Activated CD8-positive, alpha-beta memory T cell treated with anti-CD3 and anti-CD28 coated beads for 48 hours (primary cell): ENCODE results near the gene SCRN2.
A peak's percentile ranks its signal among the peaks of the same experiment; 100 is the strongest.

ENCODE experiments used
- DNase-seq, 3 experiments: peaks; one replicate each; pipeline ENCODE4 v3.0.0-alpha.2; 2020; ENCODE audit warnings: low read depth in 2 of 3, low spot score in 2 of 3

The SCRN2 gene

DNA sequence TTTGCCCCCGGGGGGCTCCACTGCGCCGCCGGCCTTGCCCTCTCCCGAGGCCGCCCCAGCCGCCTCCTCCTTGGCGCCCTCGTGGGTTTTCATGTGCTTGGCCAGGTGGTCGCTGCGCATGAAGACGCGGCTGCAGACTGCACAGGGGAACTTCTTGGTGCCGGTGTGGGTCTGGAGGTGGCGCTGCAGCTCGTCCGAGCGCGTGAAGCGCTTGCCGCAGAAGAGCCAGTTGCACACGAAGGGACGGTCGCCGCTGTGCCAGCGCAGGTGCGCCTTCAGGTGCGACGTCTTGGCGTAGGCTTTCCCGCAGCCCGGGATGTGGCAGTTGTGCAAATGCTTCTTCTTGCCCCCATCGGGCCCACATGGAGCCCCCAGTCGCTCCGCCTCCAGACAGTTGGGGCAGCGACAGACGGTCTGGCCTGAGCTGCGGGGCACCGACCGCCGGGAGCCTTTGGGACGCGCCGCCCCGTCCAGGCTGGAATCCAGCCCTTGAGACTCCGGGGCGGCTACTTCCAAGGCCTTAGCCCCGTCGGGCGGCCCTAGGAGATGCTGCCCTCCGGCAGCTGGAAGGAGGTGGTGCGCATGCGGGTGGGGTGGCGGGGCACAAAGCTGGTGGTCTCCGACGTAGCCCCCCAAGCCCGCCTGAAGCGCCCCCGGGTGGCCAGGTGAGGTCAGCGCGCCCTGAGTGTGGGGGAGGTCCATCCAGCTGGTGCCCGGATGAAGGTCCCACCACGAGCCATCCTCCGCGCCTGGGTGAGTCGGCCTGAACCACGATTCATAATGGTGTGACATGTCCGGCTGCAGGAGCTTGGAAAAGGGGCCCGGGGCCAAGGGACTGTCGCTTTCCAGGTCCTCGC lies 6.5 kb upstream of the SCRN2 start:
- DNase-seq, result no peak

DNA sequence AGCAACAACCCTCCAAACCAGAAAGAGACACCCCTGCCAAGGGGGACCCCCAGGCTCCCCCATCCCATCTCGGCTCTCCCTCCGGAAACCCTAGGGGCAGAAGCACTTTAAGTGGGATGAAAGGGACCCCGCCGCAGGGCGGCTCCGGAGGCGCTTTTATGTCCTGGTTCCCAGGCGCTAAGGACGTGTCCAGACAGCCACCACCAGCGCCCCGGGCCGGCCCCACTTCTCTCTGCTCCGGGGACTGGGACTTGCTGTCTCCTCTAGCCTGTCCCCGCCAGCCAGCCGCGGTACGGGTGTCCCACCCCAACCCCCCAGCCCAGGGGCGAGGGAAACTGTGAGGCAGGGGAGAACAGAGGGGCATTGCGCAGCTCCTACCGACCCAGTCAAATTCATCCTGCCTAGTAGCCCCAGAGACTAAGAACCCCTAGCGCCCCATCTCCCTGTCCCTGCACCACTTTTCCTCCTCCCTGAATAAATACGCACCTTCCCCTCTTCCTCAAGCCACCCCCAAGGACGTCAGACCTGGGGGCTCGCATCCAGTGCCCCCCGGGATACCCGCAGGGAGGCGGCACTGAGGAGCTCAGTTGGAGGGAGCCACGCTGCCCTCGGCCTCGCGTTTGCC lies 5.8 kb upstream of the SCRN2 start:
- DNase-seq, result no peak

DNA sequence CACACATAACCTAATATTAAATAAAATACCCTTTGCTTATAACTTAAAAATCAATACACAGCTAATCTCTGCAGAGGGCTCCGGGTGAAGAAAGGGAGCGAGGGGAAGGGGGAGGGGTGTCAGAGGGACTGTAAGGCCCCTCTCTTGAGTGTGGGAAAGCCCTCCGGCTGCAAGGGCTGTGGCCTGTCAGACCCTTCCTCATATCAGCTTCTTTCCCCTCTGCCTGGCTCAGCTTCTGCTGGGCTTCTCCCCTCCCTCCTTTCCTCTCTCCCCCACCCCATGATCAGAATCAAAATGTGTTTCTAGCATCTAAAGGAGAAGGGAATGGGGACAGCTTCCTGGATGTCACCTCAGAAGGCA lies 4.6 kb upstream of the SCRN2 start:
- DNase-seq, result no peak

DNA sequence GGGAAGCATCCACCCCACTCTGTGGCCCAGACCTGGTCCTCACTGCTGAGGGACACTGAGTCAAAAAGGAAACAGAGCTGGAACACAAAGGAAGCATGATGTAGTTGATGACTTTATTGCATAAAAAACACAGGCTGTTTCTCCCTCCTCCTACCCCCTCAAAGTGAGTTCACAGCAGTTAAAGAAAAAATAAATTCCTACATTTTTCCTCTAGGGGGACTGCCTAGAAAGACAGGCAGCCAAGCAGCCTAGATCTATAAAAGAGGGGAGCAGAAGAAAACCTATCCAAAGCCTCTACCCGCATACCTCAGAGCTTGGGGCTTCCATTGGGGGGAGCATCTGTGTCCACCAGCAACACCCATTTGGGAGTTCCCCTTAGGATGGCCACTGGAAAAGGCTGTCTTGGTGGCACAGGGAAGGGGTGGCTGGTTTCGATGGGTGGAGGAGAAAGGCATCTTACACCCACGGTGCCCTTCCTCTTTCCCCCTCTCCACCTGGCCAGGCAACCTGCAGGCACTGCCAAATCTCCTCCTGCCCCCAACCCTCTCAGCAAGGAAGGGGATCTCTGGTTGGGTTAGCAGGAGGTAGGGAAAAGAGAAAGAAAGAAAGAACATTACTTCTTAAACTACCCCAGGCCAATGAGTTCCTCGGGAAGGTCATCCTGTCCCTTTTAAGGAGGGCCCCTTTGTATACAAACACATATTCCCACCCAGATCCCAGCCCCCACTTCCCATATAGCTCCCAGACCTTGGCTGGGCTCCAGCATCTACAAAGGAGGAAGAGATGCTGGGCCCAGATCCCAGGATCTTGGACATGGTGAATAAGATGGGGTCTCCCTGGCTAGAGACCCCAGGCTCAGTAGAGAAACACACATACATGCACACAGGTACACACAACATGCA lies 4.0 kb upstream of the SCRN2 start:
- no peak for DNase-seq

DNA sequence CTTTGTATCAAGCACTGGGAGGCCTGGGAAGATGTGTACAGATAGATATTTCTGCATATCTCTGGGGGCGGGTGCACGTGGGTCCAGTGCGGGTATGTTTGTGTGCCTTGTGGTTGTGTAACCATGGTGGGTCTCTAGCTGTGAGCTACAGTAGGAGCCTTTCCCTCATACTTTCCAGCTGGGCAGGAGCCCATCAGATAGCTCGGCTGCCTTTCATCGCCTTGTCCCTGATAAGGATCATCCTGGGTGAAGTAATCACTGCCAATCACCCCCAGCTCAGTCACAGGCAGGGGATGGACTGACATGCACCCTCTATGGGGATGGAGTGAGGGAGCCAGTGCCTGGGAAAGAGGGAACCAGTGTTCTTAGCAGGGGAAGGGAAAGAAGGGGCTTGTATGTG lies 3.2 kb upstream of the SCRN2 start:
- no peak for DNase-seq

DNA sequence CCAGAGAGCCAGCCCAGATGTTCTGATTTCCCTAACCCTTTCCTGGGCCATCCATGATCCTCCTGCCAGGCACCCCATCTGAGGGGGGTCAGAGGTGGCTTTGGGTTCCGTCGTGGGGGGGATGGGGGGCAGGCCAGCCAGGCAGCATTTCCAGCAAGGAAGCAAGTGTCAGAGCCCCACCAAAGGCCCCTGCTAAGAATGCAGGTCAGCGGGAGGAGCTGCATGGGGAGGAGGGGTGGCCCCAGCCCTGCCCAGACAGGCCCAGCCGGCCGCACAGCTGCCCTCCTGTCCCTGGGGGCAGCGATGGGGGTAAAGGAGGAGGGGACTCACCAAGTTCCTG lies 2.3 kb upstream of the SCRN2 start:
- DNase-seq, result no peak

DNA sequence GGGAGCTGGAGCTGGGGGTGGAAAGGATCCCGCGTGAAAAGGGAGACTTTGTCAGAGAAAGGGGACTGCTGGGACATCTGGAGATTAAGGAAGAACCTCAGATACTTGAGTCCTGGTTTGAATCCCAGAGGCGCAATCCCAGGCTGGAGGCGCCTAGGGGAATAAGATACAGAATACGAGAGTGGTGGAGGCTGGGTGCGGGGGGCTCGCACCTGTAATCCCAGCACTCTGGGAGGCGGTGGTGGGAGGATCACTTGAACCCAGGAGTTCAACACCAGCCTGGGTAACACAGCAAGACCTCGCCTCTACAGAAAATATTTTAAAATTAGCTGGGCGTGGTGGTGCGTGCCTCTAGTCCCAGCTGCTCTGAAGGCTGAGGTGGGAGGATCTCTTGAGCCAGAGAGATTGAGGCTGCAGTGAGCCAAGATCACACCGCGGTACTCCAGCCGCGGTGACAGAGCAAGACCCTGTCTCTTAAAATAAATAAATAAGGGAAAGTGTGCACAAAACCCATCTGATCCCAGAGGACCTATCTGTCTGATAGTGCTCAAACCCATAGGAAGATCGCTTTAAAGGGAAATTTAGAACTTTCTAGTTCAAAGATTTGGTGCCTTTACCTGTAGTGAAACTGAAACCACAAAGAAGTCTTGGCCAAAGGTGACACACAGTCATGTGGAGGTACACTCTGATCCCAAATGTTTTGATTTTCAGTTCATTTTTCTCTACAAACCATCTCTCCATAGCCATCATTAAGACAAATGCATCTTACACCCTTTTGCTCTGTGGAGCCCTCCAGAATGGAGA lies 617 bp upstream of the SCRN2 start:
- no peak for DNase-seq

DNA sequence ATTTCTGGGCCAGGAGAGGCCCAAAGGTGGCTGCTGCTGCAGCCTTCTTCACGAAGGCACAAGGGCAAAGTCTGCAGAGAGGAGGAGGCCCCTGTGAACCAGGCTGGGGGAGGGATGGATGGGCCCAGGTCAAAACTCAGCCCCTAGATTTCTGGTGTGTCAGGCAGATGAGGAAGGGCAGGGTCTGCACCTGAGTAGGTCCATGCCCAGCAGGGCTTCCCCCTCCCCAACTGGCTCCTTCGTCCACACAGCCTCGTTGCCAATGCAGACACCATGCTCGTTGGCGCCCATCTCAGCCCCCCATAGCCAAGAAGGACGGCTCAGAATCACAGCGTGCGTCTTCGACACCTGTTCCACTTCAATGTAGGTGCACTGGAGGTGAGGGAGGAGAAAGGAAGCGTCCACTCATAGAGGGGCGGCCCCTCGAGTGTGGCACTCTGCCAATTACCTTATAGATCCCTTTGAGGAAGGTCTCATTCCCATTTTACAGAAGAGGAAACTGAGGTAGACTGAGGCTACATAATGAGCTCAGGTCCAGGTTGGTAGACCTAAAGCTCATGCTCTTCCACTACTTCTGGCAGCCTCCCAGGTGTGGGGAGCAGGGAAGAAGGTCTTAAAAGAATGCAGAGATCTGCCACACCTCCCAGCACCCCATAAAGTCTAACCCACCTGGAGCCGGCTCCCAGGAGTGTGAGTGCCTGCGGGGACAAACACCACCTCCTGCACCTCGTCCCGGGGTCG lies 902 bp downstream of the SCRN2 start:
- DNase-seq, result no peak

DNA sequence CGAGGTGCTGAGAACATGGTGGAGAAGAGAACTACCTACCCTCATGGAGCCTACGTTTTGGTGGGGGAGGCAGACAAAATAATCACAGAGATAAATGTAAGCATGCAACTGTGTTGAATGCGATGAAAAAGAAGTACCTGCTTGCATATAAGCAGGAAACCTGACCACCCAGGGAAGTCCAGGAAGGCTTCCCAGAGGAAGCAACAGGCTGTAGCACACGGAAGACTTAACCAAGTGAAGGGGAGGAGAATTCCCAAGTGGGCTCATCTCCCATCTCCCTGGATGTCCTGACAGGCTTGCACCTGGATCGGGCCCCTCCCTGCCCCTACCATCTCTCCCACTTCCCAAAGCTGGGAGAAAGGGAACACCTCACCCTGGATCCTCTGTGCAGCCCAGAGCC lies 2.0 kb downstream of the SCRN2 start:
- DNase-seq, result no peak

DNA sequence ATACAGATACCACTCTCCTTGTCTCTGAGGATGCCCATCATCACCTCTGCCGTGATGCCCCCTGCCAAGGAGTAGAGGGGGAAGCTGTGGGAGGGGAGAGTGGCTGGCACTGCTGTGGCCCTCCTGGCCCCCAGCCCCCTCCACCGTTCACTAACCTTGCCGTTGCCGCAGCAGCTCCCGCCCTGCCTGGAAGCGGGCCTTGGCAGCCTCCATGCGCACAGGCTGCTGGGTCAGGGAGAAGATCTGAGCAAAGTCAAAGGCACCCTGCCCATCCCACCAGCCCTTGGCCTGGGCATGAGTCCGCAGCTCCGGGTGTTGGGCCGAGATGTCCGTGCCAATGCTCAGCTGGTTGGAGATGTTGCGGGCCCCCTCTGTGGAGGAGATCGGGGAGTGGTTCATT lies 2.4 kb downstream of the SCRN2 start:
- DNase-seq, result no peak

DNA sequence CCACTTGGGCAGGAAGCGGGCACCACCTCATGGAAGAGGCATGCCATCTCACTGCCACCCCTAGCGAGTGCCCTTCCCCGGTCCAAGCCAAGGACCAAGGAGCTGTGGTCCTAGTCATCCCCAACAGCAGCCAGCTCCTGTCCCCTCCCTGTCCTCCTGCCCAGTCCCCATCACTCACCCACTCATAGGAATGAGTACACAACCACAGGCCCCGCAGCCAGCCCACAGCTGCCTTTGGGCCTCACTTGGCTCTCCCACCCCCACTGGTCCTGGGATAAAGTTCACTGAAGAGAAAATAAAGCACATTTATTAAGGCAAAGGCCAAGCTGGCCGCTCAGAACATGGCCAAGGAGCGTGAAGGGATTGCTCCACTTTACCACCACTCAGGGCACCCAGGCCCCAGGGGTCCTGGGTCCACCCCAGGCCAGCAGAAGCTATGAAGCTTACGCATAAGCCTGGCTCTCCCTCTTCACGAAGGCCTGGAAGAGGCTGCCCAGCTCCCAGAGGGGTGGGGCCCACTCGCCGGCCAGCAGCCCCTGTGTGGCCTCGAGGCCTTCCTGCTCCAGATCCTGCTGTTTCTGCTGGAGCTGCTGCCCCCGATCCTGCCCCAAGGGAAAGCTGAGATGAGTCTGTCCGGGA lies 3.6 kb downstream of the SCRN2 start:
- DNase-seq, result no peak

DNA sequence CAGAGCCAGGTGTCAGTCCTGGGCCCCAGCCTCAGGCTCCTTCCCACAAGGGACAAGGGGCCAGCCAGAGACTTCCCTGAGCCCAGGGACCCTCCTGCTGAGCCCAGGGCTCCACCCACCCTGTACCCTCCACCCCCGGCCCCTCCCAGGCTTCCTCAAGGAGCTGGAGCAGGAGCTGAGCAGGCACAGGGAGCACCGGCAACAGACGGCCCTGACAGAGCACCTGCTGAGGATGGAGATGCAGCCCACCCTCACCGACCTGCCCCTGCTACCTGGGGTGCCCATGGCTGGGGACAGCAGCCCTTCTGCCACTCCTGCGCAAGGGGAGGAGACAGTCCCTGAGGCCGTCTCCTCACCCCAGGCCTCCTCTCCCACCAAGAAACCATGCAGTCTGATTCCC lies 4.5 kb downstream of the SCRN2 start:
- DNase-seq, result no peak

DNA sequence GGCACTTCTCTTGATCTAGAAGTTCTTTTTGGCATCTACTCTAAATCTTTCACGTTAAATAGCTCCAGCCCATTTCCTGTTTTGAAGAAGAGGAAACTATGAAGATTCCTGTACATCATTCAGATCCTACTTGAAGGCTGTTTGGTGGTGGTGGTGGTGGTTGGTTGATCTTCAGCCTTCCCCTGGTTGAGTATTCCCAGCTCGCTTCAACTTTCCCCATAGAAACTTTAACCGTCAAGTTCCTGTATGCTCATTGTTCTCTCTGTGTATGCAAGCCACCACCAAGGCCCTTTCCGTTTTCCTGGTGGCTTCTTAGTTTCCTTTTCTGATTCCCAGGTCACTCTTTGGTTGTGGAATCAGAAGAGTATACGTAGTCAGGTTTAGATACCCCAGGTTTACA lies 6.3 kb downstream of the SCRN2 start:
- no peak for DNase-seq

DNA sequence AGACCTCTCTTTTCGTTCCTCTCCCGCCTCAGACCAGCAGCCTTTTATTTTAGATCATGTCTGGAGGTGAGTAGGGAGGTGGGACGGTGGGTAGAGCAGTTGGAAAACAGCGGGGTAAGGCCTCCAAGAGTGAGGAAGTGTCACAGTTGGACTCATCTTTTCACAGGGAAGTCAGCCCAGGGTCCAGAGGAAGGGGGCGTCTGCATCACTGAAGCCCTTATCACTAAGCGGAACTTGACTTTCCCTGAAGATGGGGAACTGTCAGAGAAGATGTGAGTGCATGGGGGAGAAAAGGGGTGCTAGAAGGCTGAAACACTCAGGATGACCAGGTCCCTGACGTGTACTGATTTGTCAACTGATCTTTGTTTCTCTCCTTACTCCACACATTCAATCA lies 9.1 kb downstream of the SCRN2 start:
- DNase-seq, result no peak

DNA sequence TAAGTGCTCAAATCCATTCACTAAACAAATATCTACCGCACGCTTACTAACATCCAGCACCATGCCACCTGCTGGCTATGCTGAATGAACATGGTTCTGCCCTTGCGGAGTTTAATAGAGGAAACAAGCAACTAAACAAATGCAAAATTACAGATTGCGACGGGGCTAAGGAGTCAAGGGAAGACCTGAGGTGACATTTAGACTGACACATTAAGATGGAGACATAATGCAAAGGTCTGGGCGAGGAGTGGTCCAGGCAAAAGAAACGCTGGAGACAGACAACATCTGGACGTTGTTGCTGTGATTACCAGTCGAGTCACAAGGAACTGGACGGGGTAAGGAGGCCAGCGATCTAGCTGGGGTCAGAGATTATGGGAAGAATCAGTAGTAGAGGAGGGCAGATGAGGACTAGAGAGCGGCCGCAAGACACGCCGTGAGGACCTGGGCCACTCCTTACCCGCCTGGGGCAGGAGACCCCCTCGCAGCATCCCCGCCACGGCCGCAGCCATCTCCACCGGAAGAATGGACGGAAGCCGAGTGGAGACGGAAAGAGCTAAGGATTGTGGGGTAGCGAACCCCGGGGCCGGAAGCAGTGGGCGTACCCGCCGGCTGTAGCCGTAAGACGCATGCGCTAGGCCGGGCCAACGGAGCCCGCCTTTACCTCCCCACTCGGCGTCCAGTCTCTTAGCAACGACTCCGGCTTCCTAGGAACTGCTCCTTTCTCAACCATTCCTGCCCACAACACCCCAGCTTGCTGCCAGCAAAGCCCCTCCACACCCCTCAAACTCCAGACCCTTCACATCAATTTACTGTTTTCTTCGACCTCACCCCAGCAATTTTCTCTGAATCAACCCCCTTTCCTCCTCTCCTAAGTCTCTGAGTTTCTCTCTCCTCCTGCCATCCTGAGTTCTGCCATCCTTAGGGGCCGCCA lies 9.8 kb downstream of the SCRN2 start, which contains the start of the genes LRRC46 and MRPL10:
LRRC46 (plus strand) TSS at position 668 of the 931 bp plus-strand sequence. CDS start 320 bp downstream, outside the sequence.
MRPL10 (minus strand) TSS at position 539 of the 931 bp plus-strand sequence; CDS start at position 509, 30 bp downstream.
- peak; percentile 77 to 86 (median 85) for DNase-seq

DNA sequence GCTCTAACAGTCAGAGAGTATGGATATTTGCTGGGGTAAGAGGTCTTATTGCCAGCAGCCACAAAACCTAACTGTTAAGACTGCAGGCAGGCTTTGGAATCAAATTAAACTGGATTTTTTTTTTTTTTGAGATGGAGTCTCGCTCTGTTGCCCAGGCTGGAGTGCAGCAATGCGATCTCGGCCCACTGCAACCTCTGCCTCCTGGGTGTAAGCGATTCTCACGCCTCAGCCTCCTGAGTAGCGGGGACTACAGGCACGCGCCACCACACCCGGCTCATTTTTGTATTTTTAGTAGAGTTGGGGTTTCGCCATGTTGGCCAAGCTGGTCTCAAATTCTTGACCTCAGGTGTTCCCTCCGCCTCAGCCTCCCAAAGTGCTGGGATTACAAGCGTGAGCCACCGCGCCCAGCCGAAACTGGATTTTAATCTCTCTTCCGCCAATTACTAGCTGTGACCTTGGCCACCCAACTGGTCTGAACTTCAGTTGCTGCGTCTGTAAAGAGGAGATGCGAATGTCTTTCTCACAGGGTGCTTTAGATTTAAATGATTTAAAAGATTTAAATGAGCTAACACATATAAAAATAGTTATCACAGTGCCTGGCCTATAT lies 10.6 kb downstream of the SCRN2 start:
- no peak for DNase-seq

DNA sequence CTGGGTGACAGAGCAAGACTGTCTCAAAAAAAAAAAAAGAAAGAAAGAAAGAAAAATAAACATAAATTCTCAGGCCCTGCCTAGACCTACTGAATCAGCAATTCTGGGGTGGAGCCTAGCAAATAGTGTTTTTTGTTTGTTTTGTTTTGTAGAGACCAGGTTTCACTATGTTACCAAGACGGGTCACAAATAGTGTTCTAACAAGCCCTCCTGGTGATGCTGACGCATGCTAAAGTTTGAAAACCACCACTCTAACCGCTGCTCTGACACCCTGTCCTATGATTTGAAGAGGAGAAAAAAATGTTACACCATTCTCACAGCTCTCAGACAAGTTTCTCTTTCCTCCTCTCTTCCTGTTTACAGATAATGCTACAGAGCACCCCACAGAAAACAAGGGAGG lies 11.2 kb downstream of the SCRN2 start:
- DNase-seq, result no peak

DNA sequence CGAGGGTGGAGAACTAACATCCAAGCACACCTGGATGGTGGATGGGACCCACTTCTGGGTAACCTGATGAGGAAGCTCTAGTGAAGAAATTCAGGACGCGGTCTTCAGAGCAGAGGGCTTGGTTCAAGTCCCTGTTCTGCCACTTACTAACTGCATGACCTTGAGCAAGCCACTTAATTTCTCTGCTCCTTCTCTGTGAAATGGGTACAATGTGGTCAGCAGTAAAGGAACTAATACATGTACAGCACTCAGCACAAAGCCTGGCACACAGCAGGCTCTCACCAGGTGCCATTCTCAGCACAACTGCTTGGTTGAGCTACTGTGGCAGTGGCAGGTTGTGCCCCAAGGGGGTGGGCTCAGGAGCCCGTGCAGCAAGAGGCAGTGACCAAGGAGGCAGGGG lies 17.6 kb downstream of the SCRN2 start:
- no peak for DNase-seq
